Measurements from ENCODE around the gene DES. TPM values are rescaled to one million over a fixed set of nuclear protein-coding genes. Genes with fewer than 3 reads are reported as not detected.

The DES gene
- total RNA-seq, 6 donors from 2014 or later = 39.7 to 299 (median 70.8) TPM

DNA sequence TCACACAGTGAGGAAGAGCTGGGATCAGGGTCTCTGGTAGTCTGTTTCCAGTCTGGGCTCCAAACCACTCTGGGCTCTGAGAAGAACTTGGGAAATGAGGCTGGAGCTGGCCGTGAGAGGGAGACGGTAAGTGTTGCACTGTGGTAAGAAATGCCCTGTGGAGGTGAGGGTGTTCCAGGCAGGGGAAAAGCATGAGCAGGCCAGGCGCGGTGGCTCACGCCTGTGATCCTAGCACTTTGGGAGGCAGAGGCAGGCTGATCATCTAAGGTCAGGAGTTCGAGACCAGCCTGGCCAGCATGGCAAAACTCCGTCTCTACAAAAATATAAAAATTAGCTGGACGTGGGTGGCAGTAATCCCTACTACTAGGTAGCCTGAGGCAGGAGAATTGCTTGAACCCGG, 14.3 kb upstream of the DES start:
- WGBS, 2 donors = 84 to 85% methylated on average over 9 of the region's 9 CpGs

DNA sequence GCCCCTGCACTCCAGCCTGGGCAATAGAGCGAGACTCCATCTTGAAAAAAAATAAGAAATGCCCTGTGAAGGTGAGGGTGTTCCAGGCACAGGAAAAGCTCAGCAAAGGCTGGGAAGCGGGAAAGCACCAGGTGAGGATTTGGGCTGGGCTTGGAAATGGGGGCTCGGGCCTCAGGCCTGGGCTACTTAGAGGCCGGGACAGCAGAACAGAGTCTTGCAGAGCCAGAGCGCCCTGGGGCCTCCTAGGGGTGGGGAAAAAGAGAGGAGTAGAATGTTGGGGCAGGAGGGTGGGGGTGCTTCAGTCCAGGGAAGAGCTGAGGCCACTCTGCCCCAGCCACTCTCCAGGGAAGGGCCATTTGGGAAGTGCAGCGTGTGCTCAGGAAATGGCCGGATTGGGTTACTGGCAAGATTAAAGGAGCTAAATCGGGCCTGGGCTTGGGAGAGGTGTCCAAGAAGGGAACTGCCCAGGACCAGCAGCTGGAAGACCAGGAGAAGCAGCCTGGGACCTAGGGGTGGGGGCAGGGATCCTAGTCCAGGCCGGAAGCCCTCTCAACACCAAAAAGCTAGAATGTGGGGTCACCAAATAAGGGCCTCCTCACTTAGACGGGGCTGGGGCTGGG, 13.8 kb upstream of the DES start:
- no peak for DNase-seq
- Histone ChIP-seq H3K36me3 (no peaks in the 10 kb centered on the region), H3K9me3 (no peaks in the 10 kb centered on the region), H3K4me3 (no peak overlapping the region), H3K4me1 (peaks cover 0 to 8% (median 5%) of the 10 kb centered on the region in 4 donors), H3K27ac (peak overlapping the region in 1 of 4 donors; percentile 33), H3K27me3 (no peaks in the 10 kb centered on the region)
- ATAC-seq (ENCODE audit: low FRiP score in 2 of 2) = no peak
- TF ChIP-seq POLR2A (IDR thresholded peaks at IDR 0.05) (no peak), POLR2AphosphoS5 (IDR thresholded peaks at IDR 0.05) (no peak), CTCF (IDR thresholded peaks at IDR 0.05) (no peak), EP300 (IDR thresholded peaks at IDR 0.05) (no peak)
- 74 to 85% methylated on average over 10 of the region's 10 CpGs for WGBS, 2 donors

More for the DNA sequence above, 14.3 kb upstream of the DES start:
- Histone ChIP-seq H3K4me3 (no peak overlapping the region), H3K27me3 (no peaks in the 10 kb centered on the region), H3K9me3 (no peaks in the 10 kb centered on the region), H3K4me1 (peaks cover 0 to 11% (median 6%) of the 10 kb centered on the region in 4 donors), H3K27ac (no peak overlapping the region), H3K36me3 (no peaks in the 10 kb centered on the region)
- ATAC-seq (ENCODE audit: low FRiP score in 2 of 2) = no peak
- no peak for DNase-seq
- TF ChIP-seq POLR2A (IDR thresholded peaks at IDR 0.05) (no peak), POLR2AphosphoS5 (IDR thresholded peaks at IDR 0.05) (no peak), CTCF (IDR thresholded peaks at IDR 0.05) (no peak), EP300 (IDR thresholded peaks at IDR 0.05) (no peak)

- ATAC-seq (ENCODE audit: low FRiP score in 2 of 2) (no peak), DNase-seq (no peak)
- Histone ChIP-seq H3K27me3 (no peaks in the 10 kb centered on the region), H3K4me3 (no peak overlapping the region), H3K9me3 (no peaks in the 10 kb centered on the region), H3K4me1 (peaks cover 0 to 8% (median 3%) of the 10 kb centered on the region in 4 donors), H3K27ac (peak overlapping the region in 1 of 4 donors; percentile 33), H3K36me3 (no peaks in the 10 kb centered on the region)
- TF ChIP-seq POLR2A (IDR thresholded peaks at IDR 0.05) = no peak
- no peak for TF ChIP-seq POLR2AphosphoS5 (IDR thresholded peaks at IDR 0.05)
- TF ChIP-seq EP300 (IDR thresholded peaks at IDR 0.05) = no peak
- TF ChIP-seq CTCF (IDR thresholded peaks at IDR 0.05) = no peak
- 76 to 78% methylated on average over 7 of the region's 7 CpGs for WGBS, 2 donors
Observed at GRCh38 chr2:219404954-219405353, 13.2 kb upstream of the DES start.

DNA sequence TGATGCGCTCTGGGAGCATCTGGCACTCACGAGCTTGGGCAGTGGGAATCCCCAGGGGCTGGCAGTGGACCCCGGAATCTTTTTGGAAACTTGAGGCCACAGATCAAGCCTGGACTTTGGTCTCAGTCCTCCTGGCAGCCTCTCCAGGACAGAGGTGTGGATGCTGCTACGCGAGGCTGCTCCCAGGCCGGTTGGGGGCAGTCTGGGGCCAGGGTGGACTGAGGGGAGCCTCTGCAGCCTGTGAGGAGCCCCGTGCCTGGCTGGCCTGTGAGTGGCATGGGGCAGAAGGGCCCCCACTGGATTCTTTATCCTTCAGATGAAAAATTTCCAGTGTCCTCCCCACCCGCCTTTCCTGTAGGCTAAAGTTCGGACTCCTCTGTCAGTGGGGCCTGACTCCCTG, 12.7 kb upstream of the DES start:
- H3K9me3 ChIP-seq = no peaks in the 10 kb centered on the region
- no peak overlapping the region for H3K4me3 ChIP-seq
- no peak for ATAC-seq (ENCODE audit: low FRiP score in 2 of 2)
- H3K27ac ChIP-seq = no peak overlapping the region
- TF ChIP-seq POLR2AphosphoS5 (IDR thresholded peaks at IDR 0.05) (no peak), EP300 (IDR thresholded peaks at IDR 0.05) (no peak), CTCF (IDR thresholded peaks at IDR 0.05) (no peak)
- WGBS, 2 donors = 75 to 94% methylated on average over 5 to 9 of the region's 9 CpGs
- H3K27me3 ChIP-seq = no peaks in the 10 kb centered on the region
- peaks cover 0 to 8% (median 3%) of the 10 kb centered on the region in 4 donors for H3K4me1 ChIP-seq
- H3K36me3 ChIP-seq = no peaks in the 10 kb centered on the region
- DNase-seq = no peak
